ENCODE measurements around the gene NEK7.

NEK7 gene

GRCh38 chr1:198118134-198118533 is 38.7 kb upstream of the NEK7 start:
- Histone ChIP-seq H3K9me3 (replicated peaks in 1 of 2; ENCODE audit: control insufficient read depth in 2 of 2, insufficient read depth in 1 of 2, low read depth in 1 of 2, low read length in 2 of 2) (no peaks in the 10 kb centered on the region), H2BK120ac (ENCODE audit: low read depth, low read length) (no peak overlapping the region), H3K14ac (ENCODE audit: low read length) (no peak overlapping the region), H3K36me3 (replicated peaks in 1 of 2; ENCODE audit: control insufficient read depth in 2 of 2, insufficient read depth in 2 of 2, low read length in 2 of 2) (no peaks in the 10 kb centered on the region), H3K18ac (ENCODE audit: low read length) (no peak overlapping the region), H3K27ac (replicated peaks; ENCODE audit: low read length) (no peak overlapping the region), H2BK15ac (ENCODE audit: low read length) (no peak overlapping the region), H3K9ac (ENCODE audit: low read depth, low read length, poor library complexity) (no peak overlapping the region), H2AK5ac (ENCODE audit: low read depth, low read length) (no peak overlapping the region), H2BK5ac (ENCODE audit: low read length) (no peak overlapping the region), H4K91ac (ENCODE audit: low read depth, low read length, poor library complexity) (no peak overlapping the region), H2BK12ac (ENCODE audit: low read length) (no peak overlapping the region), H3K27me3 (ENCODE audit: control insufficient read depth in 3 of 3, insufficient read depth in 3 of 3, low read depth in 1 of 3, low read length in 3 of 3) (no peaks in the 10 kb centered on the region), H3K79me1 (ENCODE audit: low read depth, low read length) (no peaks in the 10 kb centered on the region), H4K8ac (ENCODE audit: low read depth, low read length) (no peak overlapping the region), H2AFZ (ENCODE audit: low read length) (no peak overlapping the region), H3K4ac (ENCODE audit: low read length) (no peak overlapping the region), H3K4me3 (ENCODE audit: low read length in 2 of 2) (no peak overlapping the region), H3K23ac (ENCODE audit: low read depth, low read length, poor library complexity) (no peak overlapping the region), H3K4me2 (ENCODE audit: insufficient read depth, low read length, poor library complexity, severe bottlenecking) (no peak overlapping the region), H3K4me1 (ENCODE audit: control insufficient read depth in 2 of 2, insufficient read depth in 1 of 2, low read depth in 1 of 2, low read length in 2 of 2) (no peaks in the 10 kb centered on the region)
- DNase-seq (ENCODE audit: low spot score): no peak
- no CpG with 5 or more reads among the region's 2 CpGs for WGBS, 2 donors (ENCODE audit: extremely low coverage in 2 of 2, insufficient read length in 2 of 2, insufficient replicate concordance in 1 of 2)

- no peak for DNase-seq (ENCODE audit: low spot score)
- Histone ChIP-seq H3K27me3 (ENCODE audit: control insufficient read depth in 3 of 3, insufficient read depth in 3 of 3, low read depth in 1 of 3, low read length in 3 of 3) (no peaks in the 10 kb centered on the region), H3K23ac (ENCODE audit: low read depth, low read length, poor library complexity) (no peak overlapping the region), H2BK5ac (ENCODE audit: low read length) (no peak overlapping the region), H2BK12ac (ENCODE audit: low read length) (no peak overlapping the region), H3K9ac (ENCODE audit: low read depth, low read length, poor library complexity) (no peak overlapping the region), H3K18ac (ENCODE audit: low read length) (no peak overlapping the region), H3K36me3 (replicated peaks in 1 of 2; ENCODE audit: control insufficient read depth in 2 of 2, insufficient read depth in 2 of 2, low read length in 2 of 2) (no peaks in the 10 kb centered on the region), H3K9me3 (replicated peaks in 1 of 2; ENCODE audit: control insufficient read depth in 2 of 2, insufficient read depth in 1 of 2, low read depth in 1 of 2, low read length in 2 of 2) (no peaks in the 10 kb centered on the region), H2AFZ (ENCODE audit: low read length) (no peak overlapping the region), H2AK5ac (ENCODE audit: low read depth, low read length) (no peak overlapping the region), H3K27ac (replicated peaks; ENCODE audit: low read length) (no peak overlapping the region), H3K79me1 (ENCODE audit: low read depth, low read length) (no peaks in the 10 kb centered on the region), H3K14ac (ENCODE audit: low read length) (no peak overlapping the region), H3K4me1 (ENCODE audit: control insufficient read depth in 2 of 2, insufficient read depth in 1 of 2, low read depth in 1 of 2, low read length in 2 of 2) (no peaks in the 10 kb centered on the region), H3K4me2 (ENCODE audit: insufficient read depth, low read length, poor library complexity, severe bottlenecking) (no peak overlapping the region), H3K4me3 (ENCODE audit: low read length in 2 of 2) (no peak overlapping the region), H2BK120ac (ENCODE audit: low read depth, low read length) (no peak overlapping the region), H4K8ac (ENCODE audit: low read depth, low read length) (no peak overlapping the region), H3K4ac (ENCODE audit: low read length) (no peak overlapping the region), H4K91ac (ENCODE audit: low read depth, low read length, poor library complexity) (no peak overlapping the region), H2BK15ac (ENCODE audit: low read length) (no peak overlapping the region)
- WGBS, 2 donors (ENCODE audit: extremely low coverage in 2 of 2, insufficient read length in 2 of 2, insufficient replicate concordance in 1 of 2): no CpG with 5 or more reads among the region's 2 CpGs
Measured at GRCh38 chr1:198119906-198120305, 36.9 kb upstream of the NEK7 start.

GRCh38 chr1:198121056-198121826 is 35.6 kb upstream of the NEK7 start:
- Histone ChIP-seq H4K91ac (ENCODE audit: low read depth, low read length, poor library complexity) (no peak overlapping the region), H2AFZ (ENCODE audit: low read length) (no peak overlapping the region), H3K4me1 (ENCODE audit: control insufficient read depth in 2 of 2, insufficient read depth in 1 of 2, low read depth in 1 of 2, low read length in 2 of 2) (no peaks in the 10 kb centered on the region), H3K4ac (ENCODE audit: low read length) (no peak overlapping the region), H2BK12ac (ENCODE audit: low read length) (no peak overlapping the region), H3K27ac (replicated peaks; ENCODE audit: low read length) (no peak overlapping the region), H2BK120ac (ENCODE audit: low read depth, low read length) (no peak overlapping the region), H3K27me3 (ENCODE audit: control insufficient read depth in 3 of 3, insufficient read depth in 3 of 3, low read depth in 1 of 3, low read length in 3 of 3) (no peaks in the 10 kb centered on the region), H2BK15ac (ENCODE audit: low read length) (no peak overlapping the region), H3K14ac (ENCODE audit: low read length) (peak overlapping the region; percentile 64), H3K79me1 (ENCODE audit: low read depth, low read length) (no peaks in the 10 kb centered on the region), H3K36me3 (replicated peaks in 1 of 2; ENCODE audit: control insufficient read depth in 2 of 2, insufficient read depth in 2 of 2, low read length in 2 of 2) (no peaks in the 10 kb centered on the region), H3K9ac (ENCODE audit: low read depth, low read length, poor library complexity) (no peak overlapping the region), H2BK5ac (ENCODE audit: low read length) (no peak overlapping the region), H4K8ac (ENCODE audit: low read depth, low read length) (no peak overlapping the region), H3K9me3 (replicated peaks in 1 of 2; ENCODE audit: control insufficient read depth in 2 of 2, insufficient read depth in 1 of 2, low read depth in 1 of 2, low read length in 2 of 2) (no peaks in the 10 kb centered on the region), H3K4me2 (ENCODE audit: insufficient read depth, low read length, poor library complexity, severe bottlenecking) (no peak overlapping the region), H3K4me3 (ENCODE audit: low read length in 2 of 2) (no peak overlapping the region), H2AK5ac (ENCODE audit: low read depth, low read length) (no peak overlapping the region), H3K23ac (ENCODE audit: low read depth, low read length, poor library complexity) (no peak overlapping the region), H3K18ac (ENCODE audit: low read length) (peak overlapping the region; percentile 18)
- no CpG with 5 or more reads among the region's 3 CpGs for WGBS, 2 donors (ENCODE audit: extremely low coverage in 2 of 2, insufficient read length in 2 of 2, insufficient replicate concordance in 1 of 2)
- no peak for DNase-seq (ENCODE audit: low spot score)

- no peak overlapping the region for H3K9ac ChIP-seq (ENCODE audit: low read depth, low read length, poor library complexity)
- H3K27ac ChIP-seq (replicated peaks; ENCODE audit: low read length): no peak overlapping the region
- H2BK5ac ChIP-seq (ENCODE audit: low read length): no peak overlapping the region
- H2BK120ac ChIP-seq (ENCODE audit: low read depth, low read length): no peak overlapping the region
- H4K8ac ChIP-seq (ENCODE audit: low read depth, low read length): no peak overlapping the region
- no peak overlapping the region for H4K91ac ChIP-seq (ENCODE audit: low read depth, low read length, poor library complexity)
- H2AFZ ChIP-seq (ENCODE audit: low read length): no peak overlapping the region
- no peak overlapping the region for H3K4me2 ChIP-seq (ENCODE audit: insufficient read depth, low read length, poor library complexity, severe bottlenecking)
- DNase-seq (ENCODE audit: low spot score): no peak
- H2BK15ac ChIP-seq (ENCODE audit: low read length): no peak overlapping the region
- H2BK12ac ChIP-seq (ENCODE audit: low read length): no peak overlapping the region
- H3K4me1 ChIP-seq (ENCODE audit: control insufficient read depth in 2 of 2, insufficient read depth in 1 of 2, low read depth in 1 of 2, low read length in 2 of 2): no peaks in the 10 kb centered on the region
- no peak overlapping the region for H3K14ac ChIP-seq (ENCODE audit: low read length)
- H3K36me3 ChIP-seq (replicated peaks in 1 of 2; ENCODE audit: control insufficient read depth in 2 of 2, insufficient read depth in 2 of 2, low read length in 2 of 2): no peaks in the 10 kb centered on the region
- no CpG with 5 or more reads among the region's 1 CpG for WGBS, 2 donors (ENCODE audit: extremely low coverage in 2 of 2, insufficient read length in 2 of 2, insufficient replicate concordance in 1 of 2)
- no peaks in the 10 kb centered on the region for H3K79me1 ChIP-seq (ENCODE audit: low read depth, low read length)
- H2AK5ac ChIP-seq (ENCODE audit: low read depth, low read length): no peak overlapping the region
- no peak overlapping the region for H3K4me3 ChIP-seq (ENCODE audit: low read length in 2 of 2)
- H3K4ac ChIP-seq (ENCODE audit: low read length): no peak overlapping the region
- H3K27me3 ChIP-seq (ENCODE audit: control insufficient read depth in 3 of 3, insufficient read depth in 3 of 3, low read depth in 1 of 3, low read length in 3 of 3): no peaks in the 10 kb centered on the region
- H3K18ac ChIP-seq (ENCODE audit: low read length): no peak overlapping the region
- no peak overlapping the region for H3K23ac ChIP-seq (ENCODE audit: low read depth, low read length, poor library complexity)
- no peaks in the 10 kb centered on the region for H3K9me3 ChIP-seq (replicated peaks in 1 of 2; ENCODE audit: control insufficient read depth in 2 of 2, insufficient read depth in 1 of 2, low read depth in 1 of 2, low read length in 2 of 2)
Measured at GRCh38 chr1:198122693-198123092, 34.1 kb upstream of the NEK7 start.
